ENCODE measurements around the gene GOT2. TPM values are rescaled to one million over a fixed set of nuclear protein-coding genes. Genes with fewer than 3 reads are reported as not detected.
"Not testable (repeated sequence)": the region's sequence is repeated elsewhere in the genome, so short reads cannot be mapped to it uniquely, and the experiment has no call there.

GOT2 gene
- total RNA-seq, 1 donor from 2014 or later: 429 TPM

DNA sequence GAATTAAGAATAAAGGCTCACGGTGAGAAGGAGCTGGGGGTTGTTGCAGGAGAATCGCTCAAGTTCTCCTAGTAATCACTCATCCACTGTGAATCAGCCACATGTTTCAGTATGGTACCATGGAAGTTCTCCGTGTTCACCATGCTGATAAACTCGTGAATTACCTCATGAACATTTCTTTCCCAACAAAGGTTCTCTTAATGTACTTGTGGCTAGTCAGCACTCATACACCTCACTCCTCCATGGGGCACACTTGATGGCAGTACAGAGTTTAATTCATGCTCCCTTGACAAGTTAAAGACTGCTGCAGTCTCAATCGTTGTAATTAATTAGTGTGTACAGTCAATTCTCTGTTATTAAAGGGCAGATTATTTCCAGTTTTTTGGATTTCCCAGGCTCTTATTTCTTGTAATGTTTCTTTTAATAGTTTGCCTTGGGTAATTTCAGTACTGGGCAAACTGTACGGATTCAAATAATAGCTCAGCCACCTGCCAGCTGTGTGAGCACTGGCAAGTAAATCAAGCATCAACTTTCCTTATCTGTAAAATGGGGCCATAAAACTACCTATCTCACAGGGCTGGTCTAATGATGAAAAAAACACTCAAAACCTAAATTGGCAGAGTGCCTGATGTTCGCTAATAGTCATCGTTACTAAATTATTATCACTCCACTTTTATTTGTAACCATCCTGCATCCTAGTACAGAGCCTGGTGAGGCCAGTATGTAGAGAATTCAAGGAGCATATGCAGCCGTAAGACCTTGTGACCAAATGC, 6.1 kb downstream of the GOT2 start:
- intact Hi-C loops (cut with DNase I): no loop called here
- no peak for DNase-seq (ENCODE audit: low spot score)

GRCh38 chr16:58727028-58727781, 6.9 kb downstream of the GOT2 start:
- DNase-seq (ENCODE audit: low spot score): no peak
- intact Hi-C loops (cut with DNase I): no loop called here

DNA sequence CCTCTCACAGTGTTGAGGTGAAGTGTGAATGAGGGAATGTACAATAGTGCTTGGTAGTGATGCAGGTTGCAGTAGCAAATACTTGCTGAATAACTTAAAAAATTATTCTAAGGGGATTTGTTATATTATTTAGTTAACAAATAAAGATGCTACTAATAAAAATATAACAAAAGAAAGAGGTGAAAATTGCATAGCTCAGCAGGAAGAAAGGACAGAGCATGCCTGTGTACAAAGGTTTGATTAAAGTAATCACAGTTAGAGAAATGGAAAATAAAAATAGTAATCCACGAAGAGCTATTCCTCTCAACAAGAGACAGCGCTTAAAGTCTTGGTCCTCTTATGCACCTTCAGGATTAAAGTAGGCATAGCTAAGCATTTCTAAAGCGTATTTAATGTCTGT, 11.0 kb downstream of the GOT2 start:
- no peak for DNase-seq (ENCODE audit: low spot score)
- intact Hi-C loops (cut with DNase I): no loop called here

DNA sequence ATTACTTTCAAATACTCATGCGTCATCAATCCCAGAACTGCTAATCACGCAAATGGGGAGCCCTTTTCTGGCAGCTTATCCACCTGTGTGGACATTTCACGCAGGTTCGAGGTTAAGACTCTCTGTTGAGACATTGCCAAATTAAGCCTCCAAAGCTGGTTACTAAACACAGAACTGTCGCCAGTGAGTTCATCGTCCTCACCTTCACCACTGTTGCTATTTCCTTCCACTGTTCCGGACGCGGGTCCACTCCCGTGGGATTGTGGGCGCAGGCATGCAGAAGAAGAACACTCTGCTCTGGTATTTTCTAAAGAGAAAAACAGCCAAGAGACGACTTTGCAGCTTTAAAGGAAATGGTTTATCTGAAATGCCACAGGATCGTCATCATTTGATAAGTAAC, 16.1 kb downstream of the GOT2 start:
- no peak for DNase-seq (ENCODE audit: low spot score)
- intact Hi-C loops (cut with DNase I): no loop called here

DNA sequence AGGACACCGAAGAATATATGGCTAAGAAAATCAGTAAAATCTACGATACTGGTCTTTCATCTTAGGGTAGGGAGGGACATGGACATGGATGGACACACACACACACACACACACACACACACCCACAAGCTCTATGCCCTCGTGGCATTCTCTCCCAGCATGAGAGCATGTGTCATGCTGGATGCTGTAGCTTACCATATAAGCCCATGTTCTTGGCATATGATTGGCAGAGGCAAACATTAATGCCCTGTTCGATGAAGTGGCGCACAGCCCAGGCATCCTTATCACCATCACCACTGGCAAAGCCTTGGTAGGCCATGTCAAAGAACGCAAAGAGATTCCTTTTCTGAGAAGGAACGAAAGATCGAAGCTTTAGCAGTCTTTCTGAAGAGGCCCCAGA, 17.6 kb downstream of the GOT2 start:
- intact Hi-C loops (cut with DNase I): no loop called here
- no peak for DNase-seq (ENCODE audit: low spot score)

- DNase-seq (ENCODE audit: low spot score): no peak
- intact Hi-C loops (cut with DNase I): no loop called here
Observed at GRCh38 chr16:58713742-58714141, 20.4 kb downstream of the GOT2 start.

DNA sequence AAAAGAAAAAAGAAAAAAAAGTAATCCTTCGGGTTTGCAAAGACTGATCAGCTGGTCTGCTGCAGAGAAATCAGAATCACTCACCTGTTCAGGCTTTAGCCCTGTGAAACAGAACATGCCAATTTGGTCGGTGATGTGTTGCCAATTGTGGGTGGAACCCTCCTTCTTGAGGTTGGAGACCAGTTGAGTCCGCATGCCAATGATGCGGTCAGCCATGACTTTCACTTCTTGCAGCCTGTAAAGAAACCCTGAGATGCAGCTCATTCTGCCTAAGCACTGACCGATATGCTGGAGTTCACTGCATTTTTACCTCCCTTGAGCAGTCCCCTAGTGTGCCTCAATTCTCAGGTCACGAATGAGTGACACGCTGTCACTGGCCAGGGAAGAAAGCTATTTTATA, 24.8 kb downstream of the GOT2 start:
- intact Hi-C loops (cut with DNase I): no loop called here
- DNase-seq (ENCODE audit: low spot score): no peak

- DNase-seq (ENCODE audit: low spot score): no peak
- intact Hi-C loops (cut with DNase I): no loop called here
Observed at GRCh38 chr16:58699151-58699550, 35.0 kb downstream of the GOT2 start.

GRCh38 chr16:58695368-58695767, 38.7 kb downstream of the GOT2 start:
- intact Hi-C loops (cut with DNase I): no loop called here
- DNase-seq (ENCODE audit: low spot score): no peak

GRCh38 chr16:58692450-58692849, 41.7 kb downstream of the GOT2 start:
- intact Hi-C loops (cut with DNase I): no loop called here
- DNase-seq (ENCODE audit: low spot score): no peak

GRCh38 chr16:58686985-58687706, 47.0 kb downstream of the GOT2 start:
- intact Hi-C loops (cut with DNase I); DNase-seq (ENCODE audit: low spot score): not testable (repeated sequence)

- intact Hi-C loops (cut with DNase I): no loop called here
- DNase-seq (ENCODE audit: low spot score): no peak
Observed at GRCh38 chr16:58685084-58685449, 49.0 kb downstream of the GOT2 start.

- intact Hi-C loops (cut with DNase I): loop anchor here (1.0 kb wide), 1 partner anchor 49 kb away; no protein-coding TSS in a partner anchor
- peak; percentile 92 for DNase-seq (ENCODE audit: low spot score)
Observed at GRCh38 chr16:58684354-58685083, 49.6 kb downstream of the GOT2 start, which contains the start of gene SLC38A7. Gene SLC38A7 (minus strand): TSS chr16:58684770. CDS start chr16:58680126, 4,644 bp downstream.

GRCh38 chr16:58684001-58684353, 50.1 kb downstream of the GOT2 start:
- no peak for DNase-seq (ENCODE audit: low spot score)

GRCh38 chr16:58679763-58680162, 54.4 kb downstream of the GOT2 start:
- DNase-seq (ENCODE audit: low spot score): no peak
- intact Hi-C loops (cut with DNase I): no loop called here

More at GRCh38 chr16:58684001-58684353, 50.1 kb downstream of the GOT2 start:
- intact Hi-C loops (cut with DNase I): loop anchor here (1.0 kb wide), 1 partner anchor 49 kb away; no protein-coding TSS in a partner anchor

DNA sequence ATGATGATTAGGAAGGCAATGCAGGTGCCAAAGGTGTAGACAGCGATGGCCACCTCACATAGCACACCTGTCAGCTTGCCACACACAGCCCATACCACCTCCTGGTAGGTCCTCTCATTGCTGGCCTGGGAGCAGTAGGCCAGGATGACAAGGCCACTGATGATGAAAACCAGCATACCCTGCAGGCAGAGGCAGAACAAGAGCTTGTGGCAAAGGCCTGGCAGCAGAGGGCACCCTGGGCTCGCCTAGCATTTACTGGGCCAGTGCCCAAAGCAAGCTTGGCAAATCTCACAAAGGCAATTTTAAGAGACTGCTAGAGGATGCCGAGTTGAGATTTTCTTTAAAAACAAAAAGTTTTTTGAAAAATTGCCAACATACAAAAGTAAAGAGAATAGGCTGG, 55.4 kb downstream of the GOT2 start:
- intact Hi-C loops (cut with DNase I): loop anchor here (1.0 kb wide), 1 partner anchor 78 kb away; no protein-coding TSS in a partner anchor
- no peak for DNase-seq (ENCODE audit: low spot score)

DNA sequence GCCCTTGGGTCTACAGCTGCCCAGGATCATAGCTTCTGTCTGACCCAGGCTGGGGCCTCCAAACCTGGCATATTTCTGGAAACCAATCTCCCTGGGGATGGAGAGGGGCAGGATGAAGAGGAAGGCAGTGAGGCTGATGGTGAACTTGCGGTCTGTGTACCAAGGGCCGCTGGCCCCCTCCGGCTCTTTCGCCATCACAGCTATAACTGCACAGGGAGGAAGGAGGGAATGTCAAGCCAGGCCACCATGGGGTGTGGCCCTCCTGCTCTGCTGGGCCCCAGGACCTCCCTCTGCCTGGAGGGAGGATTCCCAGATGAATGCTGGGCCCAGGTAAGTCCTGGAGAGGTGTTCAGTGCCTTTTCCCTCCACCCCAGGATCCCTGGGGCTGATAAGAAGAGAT, 55.8 kb downstream of the GOT2 start:
- intact Hi-C loops (cut with DNase I): loop anchor here (1.0 kb wide), 1 partner anchor 78 kb away; no protein-coding TSS in a partner anchor
- no peak for DNase-seq (ENCODE audit: low spot score)

DNA sequence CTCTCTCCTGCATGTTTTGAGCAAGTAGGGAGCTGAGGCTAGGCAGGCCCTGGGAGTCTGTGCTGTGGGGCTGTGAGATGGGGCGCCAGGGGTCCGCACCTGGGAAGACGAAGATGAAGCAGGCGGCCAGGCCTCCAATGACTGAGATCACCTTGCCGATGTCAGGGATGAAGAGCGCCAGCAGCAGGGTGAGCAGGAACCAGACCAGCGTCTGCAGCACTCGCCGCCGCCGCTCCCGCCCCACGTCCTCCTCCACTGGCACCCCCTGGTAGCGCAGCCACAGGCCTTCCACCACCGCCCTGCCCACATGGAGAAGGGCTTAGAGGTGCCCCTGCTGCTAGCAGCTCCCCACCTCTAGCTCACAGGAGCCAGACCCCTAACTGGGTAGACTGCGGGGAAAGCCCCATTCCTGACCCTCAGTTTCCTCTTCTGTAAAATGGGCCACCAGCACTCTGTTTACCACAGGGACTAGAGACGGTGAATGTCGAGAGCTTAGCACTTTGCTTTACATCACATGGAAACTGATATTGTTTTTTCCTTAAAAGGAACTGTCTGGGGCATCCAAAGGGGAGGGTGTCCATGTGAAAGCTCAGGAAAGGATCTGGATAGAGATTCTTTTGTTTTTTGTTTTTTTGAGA, 63.1 kb downstream of the GOT2 start:
- no peak for DNase-seq (ENCODE audit: low spot score)
- intact Hi-C loops (cut with DNase I): no loop called here

GRCh38 chr16:58670177-58670576, 63.9 kb downstream of the GOT2 start:
- intact Hi-C loops (cut with DNase I): no loop called here
- no peak for DNase-seq (ENCODE audit: low spot score)

Measured in cardiac septum (tissue), 1 donor.